GM21381 (cell line): ENCODE results near the gene COL13A1.

Experiments
- ATAC-seq: cut with Tn5 transposase; IDR thresholded peaks from one replicate; pipeline ENCODE4 v1.9.1; 2021; ENCODE audit warnings: mild to moderate bottlenecking, moderate library complexity; ENCODE audit not compliant: unreplicated experiment

The COL13A1 gene

GRCh38 chr10:69938541-69938991 is 136.9 kb downstream of the COL13A1 start:
- ATAC-seq, result no peak

- no peak for ATAC-seq
Observed at GRCh38 chr10:69939061-69939460, 137.4 kb downstream of the COL13A1 start.

DNA sequence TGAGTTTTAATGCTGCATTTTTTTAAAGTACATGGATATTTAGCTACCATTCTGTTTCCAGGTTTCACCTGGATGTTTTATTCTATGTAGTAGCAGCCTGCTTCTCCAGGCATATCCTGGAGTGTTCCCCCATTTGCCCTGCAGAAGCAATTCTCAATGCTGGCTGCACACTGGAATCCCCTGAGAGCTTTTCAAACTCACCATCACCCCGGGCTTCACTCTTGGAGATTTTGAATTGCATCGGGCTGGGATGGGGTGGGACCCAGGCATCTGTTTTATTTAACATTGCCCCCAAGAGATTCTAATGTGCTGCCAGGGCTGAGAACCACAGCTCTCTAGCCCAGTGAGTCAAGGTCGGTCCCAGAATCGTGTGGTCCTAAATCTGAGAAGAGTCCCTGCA is 137.8 kb downstream of the COL13A1 start:
- no peak for ATAC-seq

DNA sequence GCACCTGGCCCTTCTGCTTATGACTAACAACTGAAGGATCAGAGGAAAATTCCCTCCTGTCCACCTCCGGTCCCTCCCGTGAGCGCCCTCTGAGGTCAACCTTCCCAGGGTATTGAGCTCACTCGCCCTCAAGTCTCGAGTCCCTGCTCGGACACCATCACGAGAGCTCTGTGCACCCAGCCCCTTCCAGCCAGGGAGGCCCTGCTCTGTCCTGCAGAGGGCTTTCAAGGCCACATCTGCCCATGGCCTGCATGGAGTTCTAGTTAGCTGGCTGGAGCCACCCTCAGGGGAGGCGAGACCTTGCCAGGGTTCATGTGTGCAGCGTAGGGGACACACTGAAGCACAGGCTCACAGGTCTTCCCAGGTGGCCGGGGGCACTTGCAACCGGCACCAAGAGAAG is 140.0 kb downstream of the COL13A1 start:
- no peak for ATAC-seq

DNA sequence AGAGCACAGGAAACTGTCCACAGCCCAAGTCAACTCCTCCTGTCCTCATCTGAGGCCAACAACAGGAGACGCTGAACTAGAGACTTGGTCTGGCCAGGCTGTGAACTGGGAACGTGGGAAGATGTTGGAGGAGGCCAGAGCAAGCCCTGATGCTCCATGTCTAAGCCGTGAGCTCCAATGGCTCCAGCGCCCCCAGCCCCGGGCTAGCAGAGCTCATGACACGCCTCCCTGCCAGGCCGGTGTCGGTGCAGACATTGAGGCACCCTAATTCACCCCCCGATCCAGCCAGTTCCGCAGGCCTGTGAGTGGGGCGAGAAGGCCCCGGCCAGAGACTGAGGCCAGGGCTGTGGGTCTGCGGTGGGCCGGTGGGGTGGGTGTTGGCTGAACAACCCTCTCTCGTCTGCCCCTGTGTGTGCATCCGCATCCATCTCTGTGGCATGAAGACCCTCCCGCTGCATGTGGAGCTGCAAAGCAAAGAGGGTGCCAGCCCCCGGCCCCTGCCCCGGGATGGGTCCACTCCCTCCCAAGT is 141.7 kb downstream of the COL13A1 start:
- ATAC-seq, result no peak

DNA sequence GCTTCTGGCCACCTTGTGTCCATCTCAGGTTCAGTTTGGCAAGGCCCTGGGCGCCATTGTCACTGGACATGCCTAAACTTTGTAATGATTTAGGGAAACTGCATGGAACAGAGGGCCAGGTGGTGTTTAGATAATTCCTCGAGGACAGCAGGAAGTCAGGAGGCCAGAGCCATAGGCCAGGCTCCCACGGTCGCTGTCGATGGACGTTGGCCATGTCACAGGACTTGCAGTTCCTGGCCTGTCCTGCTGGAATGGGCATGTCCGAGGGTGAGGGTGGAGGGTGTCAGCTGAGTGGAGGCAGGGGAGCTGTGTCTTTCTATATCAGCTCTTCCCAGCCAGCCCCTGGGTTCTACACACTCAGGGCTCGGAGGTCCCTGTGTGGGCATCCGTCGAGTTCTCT is 143.1 kb downstream of the COL13A1 start:
- ATAC-seq, result no peak

DNA sequence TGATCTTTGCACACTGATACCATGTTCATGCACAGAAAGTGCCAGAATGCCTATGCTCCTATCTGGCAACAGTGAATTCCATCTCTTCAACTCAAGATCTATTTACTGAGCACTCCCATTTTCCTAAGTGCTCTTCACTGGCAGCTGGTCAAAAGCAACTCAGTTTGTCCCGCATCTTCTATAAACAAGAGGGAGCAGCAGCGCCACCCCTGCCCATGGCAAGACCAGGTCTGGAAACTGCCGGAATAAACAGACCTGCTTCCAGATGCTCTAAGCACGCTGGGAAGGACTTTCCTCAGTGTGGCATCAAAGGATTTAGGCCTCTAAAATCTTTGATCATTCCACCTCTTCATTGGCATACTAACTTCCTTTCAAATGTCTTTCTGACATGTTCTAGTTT is 146.6 kb downstream of the COL13A1 start:
- no peak for ATAC-seq

- no peak for ATAC-seq
Observed at GRCh38 chr10:69949770-69950169, 148.1 kb downstream of the COL13A1 start.

DNA sequence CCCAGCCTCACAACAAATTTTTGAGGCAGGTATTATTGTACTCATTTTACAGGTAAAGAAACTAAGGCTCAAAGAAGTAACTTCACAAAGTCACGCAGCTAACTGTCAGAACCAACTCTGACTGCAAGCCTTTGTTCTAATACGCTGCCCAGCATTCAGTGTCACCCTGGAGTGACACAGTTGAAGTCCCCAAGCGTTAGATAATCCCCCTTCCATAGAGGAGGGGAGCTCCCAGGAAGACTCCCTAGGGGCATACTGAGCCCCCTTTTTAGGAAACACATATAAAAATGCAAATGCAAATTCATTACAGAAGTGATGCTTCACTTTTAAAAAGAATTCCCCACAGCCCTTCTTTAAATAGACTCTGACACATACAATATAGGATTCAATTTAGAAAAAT is 150.0 kb downstream of the COL13A1 start:
- ATAC-seq, result no peak

DNA sequence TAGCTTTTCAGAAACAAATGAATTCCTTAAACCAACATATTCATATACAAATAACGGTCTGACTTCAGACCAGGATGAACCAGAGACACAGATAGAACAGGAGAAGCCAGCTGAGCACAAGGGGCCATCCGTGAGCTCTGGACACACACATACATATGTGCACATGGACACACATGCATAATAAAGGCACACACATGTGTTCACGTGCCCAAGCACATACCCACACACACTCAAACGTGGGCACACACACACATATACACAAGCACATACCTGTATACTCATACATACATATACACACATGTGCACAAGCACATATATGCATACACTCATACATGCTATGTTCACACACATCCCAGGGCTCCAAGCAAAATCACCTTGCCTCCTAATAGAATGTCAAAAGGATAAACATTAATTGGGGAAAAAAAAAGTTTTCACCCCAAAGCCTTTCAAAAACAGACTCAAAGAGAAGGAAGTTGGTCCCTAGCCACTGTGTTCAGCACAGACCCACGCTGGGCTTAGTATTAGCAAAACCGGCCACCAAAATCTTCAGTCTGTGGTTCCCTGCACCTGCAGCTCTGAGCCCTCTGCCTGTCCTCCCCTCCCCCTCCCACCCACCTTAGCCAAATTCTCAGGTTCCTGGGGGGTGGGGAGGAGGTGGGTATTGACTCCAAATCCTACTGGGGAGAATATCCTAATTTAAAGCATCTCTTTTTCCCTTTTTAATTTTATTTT is 150.5 kb downstream of the COL13A1 start:
- ATAC-seq, result no peak

DNA sequence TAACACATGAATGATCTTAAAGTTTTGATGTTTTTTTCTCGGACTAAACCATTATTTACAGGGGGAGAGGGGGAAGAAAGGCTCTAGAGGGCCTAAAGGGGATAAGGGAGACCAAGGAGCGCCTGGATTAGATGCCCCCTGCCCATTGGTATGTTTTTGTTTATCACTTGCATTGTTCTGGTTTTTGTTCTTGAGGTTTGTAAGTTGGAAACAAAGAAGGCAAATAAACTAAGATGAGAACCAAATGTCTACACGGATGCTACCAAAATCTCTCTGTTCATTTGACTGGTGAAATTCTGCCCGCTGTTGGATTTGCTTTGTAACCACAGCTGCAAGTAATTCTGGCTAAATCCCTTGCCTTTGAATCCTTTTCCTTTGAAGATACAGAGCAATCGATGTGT is 151.1 kb downstream of the COL13A1 start:
- no peak for ATAC-seq

- ATAC-seq, result no peak
Observed at GRCh38 chr10:69953851-69954250, 152.1 kb downstream of the COL13A1 start.

GRCh38 chr10:69955211-69955805 is 153.6 kb downstream of the COL13A1 start:
- ATAC-seq, result no peak

DNA sequence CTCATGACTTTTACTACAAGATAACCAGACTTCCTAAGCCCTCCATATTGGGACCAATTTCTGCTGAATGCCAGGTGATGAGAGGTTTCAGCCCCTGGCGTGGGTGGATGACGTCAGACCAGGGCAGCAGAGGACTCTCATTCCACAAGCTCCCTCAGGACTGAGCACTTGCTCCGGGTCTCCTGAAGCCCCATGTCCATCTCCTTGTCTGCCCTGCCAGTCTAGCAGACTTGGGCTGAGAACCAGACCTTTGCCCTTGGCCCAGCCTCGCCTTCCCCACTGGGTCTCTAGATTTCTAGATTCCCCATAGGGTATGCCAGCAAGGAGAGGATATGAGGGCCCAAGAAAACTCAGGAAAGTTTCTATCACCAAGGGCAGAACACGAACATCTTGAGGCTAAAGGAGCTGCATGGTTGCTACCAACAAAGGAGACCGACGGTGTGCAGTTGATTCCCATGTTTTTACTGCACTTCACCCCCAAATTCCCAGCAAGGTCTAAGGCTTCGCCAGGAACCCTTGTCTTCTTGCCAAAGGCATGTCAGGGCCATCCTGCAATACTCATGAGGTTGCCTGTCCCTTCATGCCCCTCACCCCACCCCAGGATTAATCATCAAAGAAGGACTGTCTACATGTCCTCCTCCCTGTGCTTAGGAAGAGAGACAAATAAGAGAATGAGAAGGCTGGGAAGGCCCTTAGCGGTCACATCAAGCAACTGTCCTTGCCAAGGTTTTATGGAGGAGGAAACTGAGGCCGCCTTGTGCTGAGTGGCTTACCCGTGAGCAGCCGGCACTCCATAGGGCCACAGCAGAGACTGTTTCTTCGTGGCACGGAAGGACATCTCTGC is 154.4 kb downstream of the COL13A1 start:
- ATAC-seq, result no peak

DNA sequence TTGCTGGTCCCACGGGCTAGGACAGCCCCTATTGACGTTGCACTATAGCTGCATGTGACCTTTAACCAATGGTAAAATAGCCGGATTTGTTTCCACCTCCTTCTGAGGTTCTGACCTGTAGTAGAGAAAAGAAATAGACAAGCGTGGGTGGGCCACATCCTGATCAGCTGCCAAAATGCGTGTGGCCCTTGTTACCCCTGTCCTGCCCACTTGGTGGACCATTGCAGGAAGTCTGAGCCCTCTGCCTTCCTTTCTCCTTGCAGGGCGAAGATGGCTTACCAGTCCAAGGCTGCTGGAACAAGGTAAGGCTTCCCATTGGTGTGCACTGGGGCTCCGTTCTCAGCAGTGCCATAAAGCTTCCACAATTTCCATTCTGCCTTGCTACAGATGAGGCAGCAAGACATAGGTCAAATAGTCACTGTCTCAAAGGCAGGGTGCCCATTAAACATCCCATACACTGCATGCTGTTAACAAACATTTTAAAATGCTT is 155.1 kb downstream of the COL13A1 start:
- no peak for ATAC-seq

GRCh38 chr10:69957241-69957885 is 155.7 kb downstream of the COL13A1 start:
- no peak for ATAC-seq

DNA sequence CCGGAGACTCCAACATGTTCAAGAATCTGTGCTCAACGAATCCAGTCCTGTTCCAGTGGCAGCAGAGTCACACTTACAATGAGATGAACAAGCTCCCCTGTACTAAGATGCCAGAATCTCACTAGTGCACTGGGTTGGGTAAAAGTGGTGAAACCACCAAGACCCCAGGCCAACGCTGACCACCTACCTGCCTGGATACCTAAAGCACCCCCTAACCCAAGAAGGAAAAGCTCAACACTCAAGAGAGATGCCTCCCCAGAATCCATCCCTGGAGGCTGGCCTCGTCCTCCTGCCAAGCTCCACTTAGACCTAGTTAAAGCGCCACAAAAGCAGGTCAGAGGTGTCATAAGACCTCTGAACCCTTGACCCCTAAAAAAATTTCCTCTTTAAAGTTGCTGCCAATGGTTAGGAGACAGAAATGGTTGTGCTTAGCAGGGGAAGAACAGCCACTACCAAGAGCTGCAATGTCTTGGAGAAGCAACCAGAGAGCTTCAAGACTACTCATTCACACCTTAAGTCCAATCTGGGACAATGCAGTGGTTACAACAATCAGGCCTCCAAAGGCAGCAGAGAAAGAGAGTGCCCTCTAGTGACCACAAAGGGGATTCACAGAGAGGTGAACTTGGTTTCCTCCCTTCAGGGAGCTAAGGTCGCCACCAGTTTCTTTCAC is 156.3 kb downstream of the COL13A1 start:
- no peak for ATAC-seq

DNA sequence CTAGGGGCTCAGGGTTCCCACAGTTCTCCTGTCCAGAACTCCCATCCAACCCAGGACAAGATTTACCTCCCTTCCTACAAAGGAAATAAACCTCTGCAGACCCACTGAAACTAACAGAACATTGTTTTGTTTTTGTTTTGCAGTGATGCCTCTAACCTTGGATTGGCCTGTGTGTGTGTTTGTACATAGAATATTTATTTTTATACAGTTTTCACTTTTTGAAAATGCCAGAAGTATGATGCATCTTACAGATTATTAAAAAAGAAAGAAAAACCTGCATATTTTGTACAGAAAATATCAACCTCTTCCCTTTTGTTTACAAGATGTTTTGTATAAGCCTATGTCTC is 156.8 kb downstream of the COL13A1 start:
- no peak for ATAC-seq

DNA sequence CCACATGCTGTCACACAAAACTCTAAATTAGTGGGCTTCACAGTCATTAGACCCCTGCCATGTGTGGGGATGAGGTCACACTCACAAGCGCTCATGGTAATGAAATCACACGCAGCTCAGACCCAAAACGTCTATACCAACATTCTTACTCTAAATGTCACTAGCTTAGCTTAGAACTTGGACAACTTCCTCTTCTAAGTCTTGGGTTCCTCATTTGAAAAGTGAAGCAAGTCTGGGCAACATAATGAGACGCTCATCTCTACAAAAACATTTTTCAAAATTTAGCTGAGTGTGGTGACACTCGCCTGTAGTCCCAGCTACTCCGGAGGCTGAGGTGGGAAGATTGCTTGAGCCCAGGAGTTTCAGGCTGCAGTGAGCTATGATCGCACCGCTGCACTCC is 158.2 kb downstream of the COL13A1 start:
- ATAC-seq, result no peak

DNA sequence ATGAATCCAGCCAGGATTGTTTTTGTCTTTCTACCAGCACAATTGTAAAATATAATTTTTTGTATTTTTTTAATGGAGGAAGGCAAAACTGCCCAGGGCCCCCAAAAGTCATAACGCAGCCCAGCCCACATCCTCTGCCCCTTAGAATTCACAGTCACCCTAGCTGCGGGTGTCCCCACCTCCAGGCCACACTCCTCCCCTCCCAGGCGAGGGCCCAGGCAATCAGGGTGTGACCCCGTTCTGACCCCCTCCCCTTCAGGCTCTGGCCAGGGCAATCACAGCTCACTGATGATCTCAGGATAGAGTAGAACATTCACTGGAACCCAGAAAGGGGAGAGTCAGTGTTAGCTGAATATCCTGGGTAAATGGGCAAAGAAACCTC is 158.9 kb downstream of the COL13A1 start:
- no peak for ATAC-seq
